Activated CD8-positive, alpha-beta memory T cell treated with anti-CD3 and anti-CD28 coated beads for 24 hours (primary cell): Measurements from ENCODE around the gene NR1H2.

Experiments used
- DNase-seq: peaks from one replicate; pipeline ENCODE4 v3.0.0-alpha.2; 2020

Gene NR1H2

GRCh38 chr19:50427997-50428425 lies 51.8 kb downstream of the NR1H2 start:
- DNase-seq, result no peak

DNA sequence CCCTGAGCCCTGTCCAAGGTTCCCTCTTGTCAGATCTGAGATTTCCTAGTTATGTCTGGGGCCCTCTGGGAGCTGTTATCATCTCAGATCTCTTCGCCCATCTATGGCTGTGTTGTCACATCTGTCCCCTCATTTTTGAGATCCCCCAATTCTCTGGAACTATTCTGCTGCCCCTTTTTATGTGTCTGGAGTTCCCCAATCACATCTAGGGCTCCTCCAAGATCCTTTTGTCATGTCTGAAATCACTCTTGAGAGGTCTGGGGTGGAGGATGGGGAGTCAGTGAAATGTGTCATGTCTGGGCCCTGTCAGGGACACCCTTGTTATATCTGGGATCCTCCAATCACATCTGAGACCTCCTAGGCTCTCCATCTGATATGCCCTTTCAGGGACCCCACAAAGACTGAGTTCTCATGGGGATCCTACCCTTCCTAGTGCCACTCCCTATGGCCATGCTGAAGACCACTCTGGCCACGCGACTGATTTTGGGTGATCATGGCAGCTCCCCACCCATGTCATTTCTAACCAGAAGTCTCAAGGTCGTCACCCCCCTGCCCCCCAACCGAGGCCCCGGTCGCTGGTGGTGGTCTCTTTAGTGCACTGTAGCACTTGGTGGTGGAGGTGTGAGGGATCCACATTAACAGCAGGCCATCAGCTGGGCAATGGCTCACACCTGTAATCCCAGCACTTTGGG lies 52.7 kb downstream of the NR1H2 start:
- DNase-seq, result no peak

DNA sequence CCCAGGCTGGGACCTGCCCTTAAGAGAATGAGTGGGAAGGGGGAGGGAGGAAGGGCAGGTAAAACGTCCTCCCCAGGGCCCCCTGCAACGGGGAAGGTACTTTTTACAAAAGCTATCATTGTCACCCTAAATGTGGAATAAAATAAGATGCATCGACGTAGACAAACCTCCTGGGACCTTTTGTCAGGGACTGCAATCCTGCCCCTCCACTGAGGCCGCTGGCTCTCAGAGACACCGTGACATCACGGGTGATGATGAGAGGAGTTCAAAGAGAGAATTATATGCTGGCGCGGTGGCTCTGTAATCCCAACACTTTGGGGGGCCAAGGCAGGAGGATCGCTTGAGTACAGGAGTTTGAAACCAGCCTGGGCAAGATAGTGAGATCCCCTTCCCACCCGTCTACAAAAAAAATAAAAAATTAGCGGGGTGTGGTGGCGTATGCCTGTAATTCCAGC lies 54.7 kb downstream of the NR1H2 start:
- DNase-seq, result no peak

- DNase-seq, result peak; percentile 98
Observed at GRCh38 chr19:50431343-50432220, 55.3 kb downstream of the NR1H2 start.

DNA sequence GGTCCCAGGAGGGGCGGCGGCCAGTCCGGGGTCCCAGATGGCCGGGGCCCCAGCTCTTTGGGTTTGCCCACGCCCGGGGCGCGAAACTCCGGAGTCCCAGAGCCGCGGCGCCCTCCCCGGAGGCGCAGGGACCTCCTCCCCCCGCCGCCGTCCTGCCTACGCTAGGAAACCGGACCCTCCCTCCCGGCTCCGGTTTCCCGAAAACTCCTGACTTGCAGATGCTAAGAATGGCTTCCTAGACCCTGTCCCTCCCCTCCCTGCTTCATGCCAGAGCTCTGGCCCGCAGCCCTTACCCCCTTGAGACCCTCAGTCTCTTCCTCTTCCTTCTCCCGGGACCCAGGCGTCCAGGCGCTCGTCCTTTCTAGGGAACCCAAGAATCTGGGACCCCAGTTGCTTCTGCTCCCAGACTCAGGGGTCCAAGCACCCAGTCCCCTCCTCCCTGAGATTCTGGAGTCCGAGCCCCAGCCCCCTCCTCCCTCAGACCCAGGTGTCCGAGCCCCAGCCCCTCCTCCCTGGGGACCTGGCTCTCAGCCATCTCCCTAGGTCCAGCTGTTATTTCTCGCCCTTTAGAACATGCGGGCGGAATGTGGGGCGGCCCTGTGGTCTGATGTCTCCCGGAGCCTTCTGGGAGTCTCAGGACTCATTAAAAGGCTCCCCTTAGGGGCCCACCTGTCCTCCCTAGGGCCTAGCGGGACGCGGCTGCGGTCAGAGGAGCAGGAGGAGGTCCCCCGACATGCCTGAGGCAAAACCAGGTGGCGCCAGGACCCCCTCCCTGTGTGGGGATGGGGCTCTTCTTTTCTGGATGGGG lies 56.2 kb downstream of the NR1H2 start, which contains the start of gene MYBPC2:
TSS of gene MYBPC2 (plus strand) at position 672 of the 808 bp plus-strand sequence. CDS start at position 734, 62 bp downstream.
- no peak for DNase-seq
